ENCODE measurements around the gene PTGFRN. TPM values are rescaled to one million over a fixed set of nuclear protein-coding genes. Genes with fewer than 3 reads are reported as not detected.
"Not testable (repeated sequence)": the region's sequence is repeated elsewhere in the genome, so short reads cannot be mapped to it uniquely, and the experiment has no call there.

PTGFRN gene
- total and polyA plus RNA-seq, 2 experiments from 2014 or later: 16.6 to 31.0 TPM

DNA sequence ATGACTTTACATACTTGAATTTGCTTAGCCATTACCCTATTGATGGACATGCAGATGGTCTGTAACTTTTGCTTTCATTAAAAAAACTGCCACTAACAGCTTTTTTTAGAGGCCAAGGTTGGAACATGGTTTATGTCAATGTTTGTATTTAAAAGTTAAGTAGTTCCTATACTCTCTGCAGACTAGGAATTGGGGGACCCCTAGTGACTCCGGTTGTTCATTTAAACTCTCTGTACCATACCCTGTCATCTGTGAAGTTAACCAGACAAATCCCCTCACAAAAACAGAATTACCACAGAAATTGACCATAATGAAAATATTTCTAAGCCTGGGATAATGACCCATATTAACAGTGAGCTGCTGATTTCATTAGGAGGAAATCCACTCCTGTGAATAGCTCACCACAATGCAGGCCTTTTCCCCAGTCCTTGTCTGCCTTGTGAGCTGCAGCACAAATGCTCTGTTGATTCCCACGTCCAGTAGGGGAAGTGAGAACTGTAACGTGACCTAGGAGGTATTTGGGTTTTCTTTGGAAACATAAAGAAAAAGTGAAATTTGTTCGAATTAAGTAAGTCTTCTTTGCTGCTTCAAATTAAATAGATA, 61.6 kb downstream of the PTGFRN start:
- TF ChIP-seq EZH2phosphoT487 (IDR thresholded peaks at IDR 0.05; ENCODE audit: low read depth, severe bottlenecking, unreplicated experiment): no peak
- TF ChIP-seq EZH2 (IDR thresholded peaks at IDR 0.05; ENCODE audit: borderline replicate concordance): no peak
- TF ChIP-seq, protein P1, sequence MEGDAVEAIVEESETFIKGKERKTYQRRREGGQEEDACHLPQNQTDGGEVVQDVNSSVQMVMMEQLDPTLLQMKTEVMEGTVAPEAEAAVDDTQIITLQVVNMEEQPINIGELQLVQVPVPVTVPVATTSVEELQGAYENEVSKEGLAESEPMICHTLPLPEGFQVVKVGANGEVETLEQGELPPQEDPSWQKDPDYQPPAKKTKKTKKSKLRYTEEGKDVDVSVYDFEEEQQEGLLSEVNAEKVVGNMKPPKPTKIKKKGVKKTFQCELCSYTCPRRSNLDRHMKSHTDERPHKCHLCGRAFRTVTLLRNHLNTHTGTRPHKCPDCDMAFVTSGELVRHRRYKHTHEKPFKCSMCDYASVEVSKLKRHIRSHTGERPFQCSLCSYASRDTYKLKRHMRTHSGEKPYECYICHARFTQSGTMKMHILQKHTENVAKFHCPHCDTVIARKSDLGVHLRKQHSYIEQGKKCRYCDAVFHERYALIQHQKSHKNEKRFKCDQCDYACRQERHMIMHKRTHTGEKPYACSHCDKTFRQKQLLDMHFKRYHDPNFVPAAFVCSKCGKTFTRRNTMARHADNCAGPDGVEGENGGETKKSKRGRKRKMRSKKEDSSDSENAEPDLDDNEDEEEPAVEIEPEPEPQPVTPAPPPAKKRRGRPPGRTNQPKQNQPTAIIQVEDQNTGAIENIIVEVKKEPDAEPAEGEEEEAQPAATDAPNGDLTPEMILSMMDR (IDR thresholded peaks at IDR 0.05; ENCODE audit: poor library complexity): no peak
- Histone ChIP-seq H3K9me3 (ENCODE audit: low read depth) (no peaks in the 10 kb centered on the region), H2AFZ (no peak overlapping the region), H3K27ac (no peak overlapping the region), H3K36me3 (replicated peaks; ENCODE audit: insufficient read depth, low read depth) (no peaks in the 10 kb centered on the region), H3K4me2 (no peak overlapping the region), H3K4me3 (no peak overlapping the region), H3K79me2 (no peaks in the 10 kb centered on the region), H3K27me3 (no peaks in the 10 kb centered on the region), H3K9me2 (replicated peaks; ENCODE audit: insufficient read depth) (no peaks in the 10 kb centered on the region), H4K20me1 (ENCODE audit: insufficient read depth, poor library complexity, severe bottlenecking) (no peaks in the 10 kb centered on the region), H3K4me1 (ENCODE audit: insufficient read depth) (no peaks in the 10 kb centered on the region)
- DNase-seq (ENCODE audit: low spot score): no peak
- WGBS (ENCODE audit: low lambda C conversion rate, missing lambda C conversion rate): 54% methylated on average over 4 of the region's 4 CpGs

DNA sequence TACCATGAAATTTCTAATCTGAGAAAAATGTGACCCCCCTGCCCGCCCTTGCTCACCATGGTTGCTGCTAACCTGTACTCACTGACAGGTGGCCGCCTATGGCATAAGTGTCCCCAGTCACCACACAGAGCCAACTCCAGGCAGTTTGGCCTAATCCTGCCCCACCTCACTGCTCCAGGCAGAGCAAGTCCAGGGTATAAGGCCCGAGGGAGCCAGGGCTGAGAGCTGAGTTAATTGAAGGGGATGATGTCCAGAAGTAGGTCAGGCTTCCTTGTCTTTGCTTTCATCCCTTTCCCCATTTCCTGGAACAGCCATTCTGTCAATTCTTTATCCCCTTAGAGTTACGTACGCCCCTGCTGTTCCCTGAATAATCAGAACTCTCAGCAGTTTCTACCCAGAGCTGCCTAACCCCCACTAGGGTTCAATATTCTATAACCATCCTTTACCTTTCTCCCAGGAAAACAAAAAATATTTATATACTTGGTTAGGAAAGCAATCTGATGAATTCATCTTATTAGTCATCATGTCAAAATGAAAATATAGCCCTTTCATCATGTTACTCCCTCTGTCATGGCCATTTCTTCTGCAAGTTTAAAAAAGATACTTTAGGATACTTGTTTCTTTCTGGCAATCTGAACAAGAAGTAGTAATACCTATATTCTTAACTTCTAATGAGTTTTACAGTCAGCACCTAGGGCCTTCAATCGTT, 62.4 kb downstream of the PTGFRN start:
- no peak for DNase-seq (ENCODE audit: low spot score)
- H3K9me3 ChIP-seq (ENCODE audit: low read depth): no peaks in the 10 kb centered on the region
- no peak overlapping the region for H3K4me2 ChIP-seq

DNA sequence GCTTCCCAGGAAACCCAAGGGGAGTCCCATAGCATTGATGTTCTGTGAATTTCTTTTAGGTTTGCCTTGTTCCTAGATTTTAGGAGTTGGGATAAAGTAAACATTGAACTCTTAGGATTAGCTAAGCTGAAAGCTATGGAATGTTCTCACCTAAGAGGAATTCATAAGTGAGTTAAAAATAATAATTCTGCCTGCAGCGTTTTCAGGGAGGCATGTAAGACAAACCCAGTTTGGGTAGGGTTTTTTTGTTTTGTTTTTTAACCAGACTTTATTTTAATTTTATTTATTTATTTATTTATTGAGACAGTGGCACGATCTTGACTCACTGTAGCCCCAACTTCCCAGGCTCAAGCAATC, 62.9 kb downstream of the PTGFRN start:
- no peaks in the 10 kb centered on the region for H3K9me2 ChIP-seq (replicated peaks; ENCODE audit: insufficient read depth)
- 84% methylated on average over 2 of the region's 2 CpGs for WGBS (ENCODE audit: low lambda C conversion rate, missing lambda C conversion rate)
- H3K79me2 ChIP-seq: no peaks in the 10 kb centered on the region
- no peak for DNase-seq (ENCODE audit: low spot score)
- H3K4me1 ChIP-seq (ENCODE audit: insufficient read depth): no peaks in the 10 kb centered on the region
- H3K4me2 ChIP-seq: no peak overlapping the region
- H3K4me3 ChIP-seq: no peak overlapping the region
- H3K27ac ChIP-seq: no peak overlapping the region
- TF ChIP-seq EZH2phosphoT487 (IDR thresholded peaks at IDR 0.05; ENCODE audit: low read depth, severe bottlenecking, unreplicated experiment) (no peak), EZH2 (IDR thresholded peaks at IDR 0.05; ENCODE audit: borderline replicate concordance) (no peak)
- TF ChIP-seq, protein P1 (IDR thresholded peaks at IDR 0.05; ENCODE audit: poor library complexity): no peak
- no peaks in the 10 kb centered on the region for H3K27me3 ChIP-seq
- no peaks in the 10 kb centered on the region for H4K20me1 ChIP-seq (ENCODE audit: insufficient read depth, poor library complexity, severe bottlenecking)
- no peak overlapping the region for H2AFZ ChIP-seq
- H3K9me3 ChIP-seq (ENCODE audit: low read depth): no peaks in the 10 kb centered on the region
- H3K36me3 ChIP-seq (replicated peaks; ENCODE audit: insufficient read depth, low read depth): no peaks in the 10 kb centered on the region

More for the DNA sequence above, 62.4 kb downstream of the PTGFRN start:
- Histone ChIP-seq H3K27me3 (no peaks in the 10 kb centered on the region), H3K36me3 (replicated peaks; ENCODE audit: insufficient read depth, low read depth) (no peaks in the 10 kb centered on the region), H3K79me2 (no peaks in the 10 kb centered on the region), H3K4me3 (no peak overlapping the region), H3K27ac (no peak overlapping the region), H3K4me1 (ENCODE audit: insufficient read depth) (no peaks in the 10 kb centered on the region), H4K20me1 (ENCODE audit: insufficient read depth, poor library complexity, severe bottlenecking) (no peaks in the 10 kb centered on the region), H3K9me2 (replicated peaks; ENCODE audit: insufficient read depth) (no peaks in the 10 kb centered on the region), H2AFZ (no peak overlapping the region)
- 86% methylated on average over 6 of the region's 6 CpGs for WGBS (ENCODE audit: low lambda C conversion rate, missing lambda C conversion rate)
- TF ChIP-seq EZH2 (IDR thresholded peaks at IDR 0.05; ENCODE audit: borderline replicate concordance) (no peak), EZH2phosphoT487 (IDR thresholded peaks at IDR 0.05; ENCODE audit: low read depth, severe bottlenecking, unreplicated experiment) (no peak)
- TF ChIP-seq, protein P1 (IDR thresholded peaks at IDR 0.05; ENCODE audit: poor library complexity): no peak

DNA sequence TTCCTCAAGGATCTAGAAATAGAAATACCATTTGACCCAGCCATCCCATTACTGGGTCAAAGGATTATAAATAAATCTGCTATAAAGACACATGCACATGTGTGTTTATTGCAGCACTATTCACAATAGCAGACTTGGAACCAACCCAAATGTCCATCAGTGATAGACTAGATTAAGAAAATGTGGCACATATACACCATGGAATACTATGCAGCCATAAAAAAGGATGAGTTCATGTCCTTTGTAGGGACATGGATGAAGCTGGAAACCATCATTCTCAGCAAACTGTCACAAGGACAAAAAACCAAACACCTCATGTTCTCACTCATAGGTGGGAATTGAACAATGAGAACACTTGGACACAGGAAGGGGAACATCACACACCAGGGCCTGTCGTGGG, 70.6 kb downstream of the PTGFRN start:
- H3K4me3 ChIP-seq; H3K9me2 ChIP-seq (replicated peaks; ENCODE audit: insufficient read depth); H4K20me1 ChIP-seq (ENCODE audit: insufficient read depth, poor library complexity, severe bottlenecking); H2AFZ ChIP-seq; H3K9me3 ChIP-seq (ENCODE audit: low read depth); H3K79me2 ChIP-seq; H3K27me3 ChIP-seq; H3K36me3 ChIP-seq (replicated peaks; ENCODE audit: insufficient read depth, low read depth); H3K27ac ChIP-seq; H3K4me2 ChIP-seq; DNase-seq (ENCODE audit: low spot score): not testable (repeated sequence)
- WGBS (ENCODE audit: low lambda C conversion rate, missing lambda C conversion rate): 100% methylated on average over 1 of the region's 1 CpG
- H3K4me1 ChIP-seq (ENCODE audit: insufficient read depth): peaks cover 24% of the 10 kb centered on the region

All from hepatocyte (in vitro differentiated cells).